HL-60 (cell line): Measurements from ENCODE around the gene GTF2A1L.

Experiments used
- DNase-seq, 2 experiments: peaks; one replicate each; pipeline ENCODE4 v3.0.0-alpha.2; 2010 to 2020; ENCODE audit warnings: low read depth in 1 of 2, low spot score in 1 of 2
- H3K27ac ChIP-seq: fragments of 250-450 bp; sonication (Bioruptor Pico); replicated peaks from 2 replicates; pipeline ENCODE4 v1.5.1; 2020; ENCODE audit warnings: mild to moderate bottlenecking, moderate library complexity
- H3K27me3 ChIP-seq: fragments of 250-450 bp; sonication (Bioruptor Pico); 2 replicates; pipeline ENCODE4 v1.5.1; 2021; ENCODE audit warnings: mild to moderate bottlenecking, moderate library complexity; ENCODE audit not compliant: insufficient read depth, poor library complexity, severe bottlenecking
- H3K4me3 ChIP-seq: replicated peaks from 2 replicates; pipeline ENCODE4 v1.5.1; 2011; ENCODE audit warnings: mild to moderate bottlenecking, control low read depth, low read length; ENCODE audit not compliant: insufficient read depth
- GABPA ChIP-seq: IDR thresholded peaks from 2 replicates; pipeline ENCODE4 v1.6.1; 2012; ENCODE audit warnings: low read depth
- POLR2AphosphoS5 ChIP-seq: IDR thresholded peaks from 2 replicates; pipeline ENCODE4 v1.6.1; 2012; ENCODE audit warnings: low read depth
- SPI1 ChIP-seq: IDR thresholded peaks from 2 replicates; pipeline ENCODE4 v1.6.1; 2012; ENCODE audit warnings: low read depth, mild to moderate bottlenecking, borderline replicate concordance
- TF ChIP-seq, protein P1 (sequence below): IDR thresholded peaks from one replicate; pipeline ENCODE4 v1.5.1; 2011; ENCODE audit warnings: low read length, control low read depth, inconsistent platforms; ENCODE audit not compliant: insufficient read depth
- TF ChIP-seq, protein P2 (sequence below): IDR thresholded peaks from 2 replicates; pipeline ENCODE4 v1.6.1; 2012; ENCODE audit warnings: low read depth; ENCODE audit not compliant: insufficient replicate concordance

Gene GTF2A1L

DNA sequence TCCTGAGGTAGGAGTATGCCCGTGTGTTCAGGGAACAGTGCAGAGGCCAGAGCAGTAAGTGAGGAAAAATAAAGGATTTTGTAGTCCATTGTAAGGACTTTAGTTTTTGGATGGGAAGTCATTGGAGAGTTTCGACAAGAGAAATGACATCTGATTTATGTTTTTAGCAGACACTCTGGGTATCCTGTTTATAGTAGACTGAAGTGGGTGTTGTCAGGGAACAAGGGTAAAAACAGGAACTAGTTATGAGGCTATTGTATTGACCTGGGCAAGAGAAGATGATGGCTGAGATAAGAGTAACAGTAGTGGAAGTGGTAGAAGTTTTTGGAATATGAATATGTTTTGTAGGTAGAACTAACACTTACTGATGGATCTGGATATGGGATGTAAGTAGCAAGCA is 59.8 kb downstream of the GTF2A1L start:
- no peak overlapping the region for H3K27ac ChIP-seq
- no peak for DNase-seq
- no peaks in the 10 kb centered on the region for H3K27me3 ChIP-seq
- TF ChIP-seq, protein P1, sequence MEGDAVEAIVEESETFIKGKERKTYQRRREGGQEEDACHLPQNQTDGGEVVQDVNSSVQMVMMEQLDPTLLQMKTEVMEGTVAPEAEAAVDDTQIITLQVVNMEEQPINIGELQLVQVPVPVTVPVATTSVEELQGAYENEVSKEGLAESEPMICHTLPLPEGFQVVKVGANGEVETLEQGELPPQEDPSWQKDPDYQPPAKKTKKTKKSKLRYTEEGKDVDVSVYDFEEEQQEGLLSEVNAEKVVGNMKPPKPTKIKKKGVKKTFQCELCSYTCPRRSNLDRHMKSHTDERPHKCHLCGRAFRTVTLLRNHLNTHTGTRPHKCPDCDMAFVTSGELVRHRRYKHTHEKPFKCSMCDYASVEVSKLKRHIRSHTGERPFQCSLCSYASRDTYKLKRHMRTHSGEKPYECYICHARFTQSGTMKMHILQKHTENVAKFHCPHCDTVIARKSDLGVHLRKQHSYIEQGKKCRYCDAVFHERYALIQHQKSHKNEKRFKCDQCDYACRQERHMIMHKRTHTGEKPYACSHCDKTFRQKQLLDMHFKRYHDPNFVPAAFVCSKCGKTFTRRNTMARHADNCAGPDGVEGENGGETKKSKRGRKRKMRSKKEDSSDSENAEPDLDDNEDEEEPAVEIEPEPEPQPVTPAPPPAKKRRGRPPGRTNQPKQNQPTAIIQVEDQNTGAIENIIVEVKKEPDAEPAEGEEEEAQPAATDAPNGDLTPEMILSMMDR: no peak
- no peak for TF ChIP-seq GABPA
- TF ChIP-seq, protein P2, sequence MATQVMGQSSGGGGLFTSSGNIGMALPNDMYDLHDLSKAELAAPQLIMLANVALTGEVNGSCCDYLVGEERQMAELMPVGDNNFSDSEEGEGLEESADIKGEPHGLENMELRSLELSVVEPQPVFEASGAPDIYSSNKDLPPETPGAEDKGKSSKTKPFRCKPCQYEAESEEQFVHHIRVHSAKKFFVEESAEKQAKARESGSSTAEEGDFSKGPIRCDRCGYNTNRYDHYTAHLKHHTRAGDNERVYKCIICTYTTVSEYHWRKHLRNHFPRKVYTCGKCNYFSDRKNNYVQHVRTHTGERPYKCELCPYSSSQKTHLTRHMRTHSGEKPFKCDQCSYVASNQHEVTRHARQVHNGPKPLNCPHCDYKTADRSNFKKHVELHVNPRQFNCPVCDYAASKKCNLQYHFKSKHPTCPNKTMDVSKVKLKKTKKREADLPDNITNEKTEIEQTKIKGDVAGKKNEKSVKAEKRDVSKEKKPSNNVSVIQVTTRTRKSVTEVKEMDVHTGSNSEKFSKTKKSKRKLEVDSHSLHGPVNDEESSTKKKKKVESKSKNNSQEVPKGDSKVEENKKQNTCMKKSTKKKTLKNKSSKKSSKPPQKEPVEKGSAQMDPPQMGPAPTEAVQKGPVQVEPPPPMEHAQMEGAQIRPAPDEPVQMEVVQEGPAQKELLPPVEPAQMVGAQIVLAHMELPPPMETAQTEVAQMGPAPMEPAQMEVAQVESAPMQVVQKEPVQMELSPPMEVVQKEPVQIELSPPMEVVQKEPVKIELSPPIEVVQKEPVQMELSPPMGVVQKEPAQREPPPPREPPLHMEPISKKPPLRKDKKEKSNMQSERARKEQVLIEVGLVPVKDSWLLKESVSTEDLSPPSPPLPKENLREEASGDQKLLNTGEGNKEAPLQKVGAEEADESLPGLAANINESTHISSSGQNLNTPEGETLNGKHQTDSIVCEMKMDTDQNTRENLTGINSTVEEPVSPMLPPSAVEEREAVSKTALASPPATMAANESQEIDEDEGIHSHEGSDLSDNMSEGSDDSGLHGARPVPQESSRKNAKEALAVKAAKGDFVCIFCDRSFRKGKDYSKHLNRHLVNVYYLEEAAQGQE: no peak
- no peak for TF ChIP-seq SPI1
- no peak for TF ChIP-seq POLR2AphosphoS5
- no peak overlapping the region for H3K4me3 ChIP-seq

- Histone ChIP-seq H3K27me3 (no peaks in the 10 kb centered on the region), H3K4me3 (no peak overlapping the region), H3K27ac (no peak overlapping the region)
- TF ChIP-seq, protein P2: no peak
- TF ChIP-seq GABPA (no peak), POLR2AphosphoS5 (no peak)
- DNase-seq: no peak
Measured at GRCh38 chr2:48685126-48685525, 67.5 kb downstream of the GTF2A1L start.

- Histone ChIP-seq H3K4me3 (no peak overlapping the region), H3K27ac (no peak overlapping the region), H3K27me3 (peaks cover 13% of the 10 kb centered on the region)
- TF ChIP-seq, protein P1: no peak
- no peak for TF ChIP-seq SPI1
- TF ChIP-seq, protein P2: no peak
- no peak for TF ChIP-seq POLR2AphosphoS5
- no peak for TF ChIP-seq GABPA
- DNase-seq: no peak
Measured at GRCh38 chr2:48691935-48692691, 74.5 kb downstream of the GTF2A1L start.
